Gastrocnemius medialis (tissue), 4 donors: ENCODE results near the gene TBATA. TPM values are rescaled to one million over a fixed set of nuclear protein-coding genes. Genes with fewer than 3 reads are reported as not detected.

Source experiments
- ATAC-seq, 2 donors: fragments of 150-250 bp; one replicate each; pipeline ENCODE4 v1.9.1; 2016
- DNase-seq, 2 donors: peaks; one replicate each; pipeline ENCODE4 v3.0.0-alpha.2; 2019
- H3K27ac ChIP-seq, 4 donors: fragments of 200-600 bp; sonication (generic); 1 replicate in 1 of 4; 2 replicates in 3 of 4; pipeline ENCODE4 v1.5.1; 2016 to 2018; ENCODE audit warnings: mild to moderate bottlenecking in 2 of 4, moderate library complexity in 1 of 4
- H3K27me3 ChIP-seq, 3 donors: fragments of 200-600 bp; sonication (generic) in 2 of 3; 1 replicate in 1 of 3; 2 replicates in 2 of 3; pipeline versions ENCODE4 v1.5.1 to v1.6.0; 2016 to 2019; ENCODE audit warnings: mild to moderate bottlenecking in 1 of 3, moderate library complexity in 1 of 3
- H3K36me3 ChIP-seq, 2 donors: fragments of 200-600 bp; sonication (generic) in 1 of 2; one replicate each; pipeline ENCODE4 v1.5.1; 2017 to 2018
- H3K4me1 ChIP-seq, 2 donors: fragments of 200-600 bp; sonication (generic) in 1 of 2; one replicate each; pipeline ENCODE4 v1.5.1; 2016 to 2017; ENCODE audit warnings: mild to moderate bottlenecking in 2 of 2
- H3K4me3 ChIP-seq, 4 donors: fragments of 200-600 bp; sonication (generic) in 3 of 4; 1 replicate in 1 of 4; 2 replicates in 3 of 4; pipeline ENCODE4 v1.5.1; 2016 to 2019; ENCODE audit warnings: mild to moderate bottlenecking in 2 of 4
- H3K9me3 ChIP-seq, 3 donors: fragments of 200-600 bp; sonication (generic) in 2 of 3; 1 replicate in 1 of 3; 2 replicates in 2 of 3; pipeline ENCODE4 v1.5.1; 2016 to 2019
- CTCF ChIP-seq, 5 experiments: fragments of 450-650 bp in 3 of 5; fragments of 200-600 bp in 2 of 5; sonication (generic) in 2 of 5; IDR thresholded peaks in 4 of 5; conservative IDR thresholded peaks in 1 of 5; 1 replicate in 4 of 5; 2 replicates in 1 of 5; pipeline ENCODE4 v1.5.1; 2016 to 2019; ENCODE audit warnings: antibody characterized with exemption in 5 of 5, mild to moderate bottlenecking in 3 of 5, moderate library complexity in 3 of 5
- POLR2A ChIP-seq, 2 donors: fragments of 450-650 bp; IDR thresholded peaks; one replicate each; pipeline ENCODE4 v1.6.1; 2017; ENCODE audit warnings: antibody characterized with exemption in 2 of 2, mild to moderate bottlenecking in 2 of 2, moderate library complexity in 2 of 2
- in situ Hi-C, 4 donors: fragments of 200-750 bp; cut with MboI; loops; one replicate each; pipeline versions ENCODE4 v1.15.0 to v1.8.0; 2017; ENCODE audit warnings: low sequenced_read_pairs in 4 of 4
- intact Hi-C: fragments of 100-400 bp; cut with DNase I; formaldehyde crosslinking; loops from one replicate; pipeline ENCODE4 v1.15.1; 2023; ENCODE audit warnings: low total_unique reads
- total RNA-seq, 4 donors: library from RNA; depleted of rRNA; stranded (reverse); fragments of >200 nt; gene quantifications; one replicate each; pipeline versions ENCODE4 v1.1.0 to v1.2.3, GENCODE V29; 2016

The TBATA gene
- total RNA-seq, 4 donors from 2014 or later: not detected

GRCh38 chr10:70832852-70833528 is 47.8 kb upstream of the TBATA start:
- Histone ChIP-seq H3K27me3 (no peaks in the 10 kb centered on the region), H3K4me3 (no peak overlapping the region), H3K27ac (no peak overlapping the region), H3K9me3 (no peaks in the 10 kb centered on the region), H3K36me3 (no peaks in the 10 kb centered on the region), H3K4me1 (peaks cover 17 to 20% of the 10 kb centered on the region in 2 donors)
- in situ Hi-C loops (no loop called here), intact Hi-C loops (no loop called here)
- DNase-seq (no peak), ATAC-seq (no peak)
- TF ChIP-seq CTCF (IDR thresholded peaks at IDR 0.05 in 4 of 5, conservative IDR thresholded peaks at IDR 0.05 in 1 of 5) (no peak), POLR2A (IDR thresholded peaks at IDR 0.05) (no peak)

GRCh38 chr10:70832221-70832620 is 47.0 kb upstream of the TBATA start:
- intact Hi-C loops: no loop called here
- H3K9me3 ChIP-seq: no peaks in the 10 kb centered on the region
- H3K27me3 ChIP-seq: no peaks in the 10 kb centered on the region

DNA sequence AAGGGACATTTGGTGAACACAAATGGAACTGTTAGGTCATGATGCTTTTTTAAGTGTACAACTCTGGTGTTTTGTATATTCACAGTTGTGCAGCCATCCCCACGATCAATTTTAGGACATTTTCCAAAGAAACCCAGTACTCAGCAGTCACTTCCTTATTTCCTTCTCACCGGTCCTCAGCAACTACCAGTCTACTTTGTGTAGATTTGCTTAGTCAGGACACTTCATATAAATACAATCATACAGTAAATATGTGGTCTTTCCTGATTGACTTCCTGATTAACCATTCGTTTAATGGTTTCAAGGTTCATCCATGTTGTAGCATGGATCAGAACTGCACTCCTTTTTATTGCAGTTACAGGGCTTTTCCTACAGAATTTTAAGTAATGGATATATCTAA is 45.0 kb upstream of the TBATA start:
- DNase-seq: no peak
- no peaks in the 10 kb centered on the region for H3K27me3 ChIP-seq
- peaks cover 17 to 20% of the 10 kb centered on the region in 2 donors for H3K4me1 ChIP-seq
- TF ChIP-seq CTCF (IDR thresholded peaks at IDR 0.05 in 4 of 5, conservative IDR thresholded peaks at IDR 0.05 in 1 of 5) (no peak), POLR2A (IDR thresholded peaks at IDR 0.05) (no peak)
- intact Hi-C loops: no loop called here
- in situ Hi-C loops: no loop called here
- H3K9me3 ChIP-seq: no peaks in the 10 kb centered on the region
- no peak for ATAC-seq
- H3K4me3 ChIP-seq: no peak overlapping the region
- peaks cover 0 to 4% of the 10 kb centered on the region in 2 donors for H3K36me3 ChIP-seq
- H3K27ac ChIP-seq: peak overlapping the region; percentile 35 to 73 (median 68)

More at GRCh38 chr10:70832221-70832620, 47.0 kb upstream of the TBATA start:
- ATAC-seq (no peak), DNase-seq (no peak)
- peaks cover 17 to 20% of the 10 kb centered on the region in 2 donors for H3K4me1 ChIP-seq
- no peak for TF ChIP-seq CTCF (IDR thresholded peaks at IDR 0.05 in 4 of 5, conservative IDR thresholded peaks at IDR 0.05 in 1 of 5)
- TF ChIP-seq POLR2A (IDR thresholded peaks at IDR 0.05): no peak
- H3K27ac ChIP-seq: no peak overlapping the region
- in situ Hi-C loops: no loop called here
- H3K36me3 ChIP-seq: no peaks in the 10 kb centered on the region
- H3K4me3 ChIP-seq: no peak overlapping the region

- Histone ChIP-seq H3K27me3 (no peaks in the 10 kb centered on the region), H3K9me3 (no peaks in the 10 kb centered on the region), H3K4me3 (no peak overlapping the region), H3K36me3 (peaks cover 0 to 4% of the 10 kb centered on the region in 2 donors), H3K27ac (peak overlapping the region; percentile 58 to 74 (median 68)), H3K4me1 (peaks cover 17 to 20% of the 10 kb centered on the region in 2 donors)
- intact Hi-C loops (loop anchor here (1.0 kb wide), 1 partner anchor 13 kb away; no protein-coding TSS in a partner anchor), in situ Hi-C loops (no loop called here)
- DNase-seq: peak; percentile 42 to 49
- peak; percentile 100 for ATAC-seq
- TF ChIP-seq POLR2A (IDR thresholded peaks at IDR 0.05): no peak
- no peak for TF ChIP-seq CTCF (IDR thresholded peaks at IDR 0.05 in 4 of 5, conservative IDR thresholded peaks at IDR 0.05 in 1 of 5)
These were observed 44.4 kb upstream of the TBATA start for GRCh38 chr10:70829543-70829942.
